Placental pericyte (primary cell): ENCODE results near the gene OTUD1. TPM values are rescaled to one million over a fixed set of nuclear protein-coding genes. Genes with fewer than 3 reads are reported as not detected.

Source experiments
- small RNA-seq: library from RNA; depleted of rRNA; stranded (forward); fragments of <200 nt; gene quantifications from one replicate; pipeline ENCODE3, GENCODE V24; 2012; ENCODE audit warnings: low replicate concordance
- total RNA-seq: library from RNA; depleted of rRNA; stranded (reverse); fragments of >200 nt; gene quantifications from 2 replicates; pipeline ENCODE4 v1.2.3, GENCODE V29; 2012

OTUD1 gene, protein sequence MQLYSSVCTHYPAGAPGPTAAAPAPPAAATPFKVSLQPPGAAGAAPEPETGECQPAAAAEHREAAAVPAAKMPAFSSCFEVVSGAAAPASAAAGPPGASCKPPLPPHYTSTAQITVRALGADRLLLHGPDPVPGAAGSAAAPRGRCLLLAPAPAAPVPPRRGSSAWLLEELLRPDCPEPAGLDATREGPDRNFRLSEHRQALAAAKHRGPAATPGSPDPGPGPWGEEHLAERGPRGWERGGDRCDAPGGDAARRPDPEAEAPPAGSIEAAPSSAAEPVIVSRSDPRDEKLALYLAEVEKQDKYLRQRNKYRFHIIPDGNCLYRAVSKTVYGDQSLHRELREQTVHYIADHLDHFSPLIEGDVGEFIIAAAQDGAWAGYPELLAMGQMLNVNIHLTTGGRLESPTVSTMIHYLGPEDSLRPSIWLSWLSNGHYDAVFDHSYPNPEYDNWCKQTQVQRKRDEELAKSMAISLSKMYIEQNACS
- total RNA-seq, result 5.6 and 10.3 TPM in 2 replicates

GRCh38 chr10:23438547-23439451, at the start of gene OTUD1:
Gene OTUD1, plus strand, starts transcription at chr10:23439075. Its CDS starts 383 bp downstream, at chr10:23439458.

Small RNA genes within 50 kb of the gene (small RNA-seq; reads per million reads assigned to genes)
- gene MIR1254-2, result not detected

Other genes with a start within 250 kb of the OTUD1 start
- not detected in 2 replicates for gene PTF1A, start 246.8 kb upstream of the OTUD1 start, total RNA-seq
- 0.22 and 0.29 TPM in 2 replicates for gene C10orf67, start 94.3 kb upstream of the OTUD1 start, total RNA-seq